ENCODE measurements around the gene ARPC5.

GRCh38 chr1:183634429-183635065, 1.0 kb downstream of the ARPC5 start:
- no peak for TF ChIP-seq CTCF (conservative IDR thresholded peaks at IDR 0.05; ENCODE audit: low read length)
- TF ChIP-seq EZH2phosphoT487 (IDR thresholded peaks at IDR 0.05; ENCODE audit: borderline replicate concordance), result no peak
